GM18873 (cell line): ENCODE data around the gene POU4F1.
"Not testable (repeated sequence)": the region's sequence is repeated elsewhere in the genome, so short reads cannot be mapped to it uniquely, and the experiment has no call there.

Experiments
- ATAC-seq: cut with Tn5 transposase; IDR thresholded peaks from one replicate; pipeline ENCODE4 v1.9.1; 2021; ENCODE audit warnings: mild to moderate bottlenecking, moderate library complexity, moderate number of reproducible peaks; ENCODE audit not compliant: unreplicated experiment, low FRiP score

POU4F1 gene, protein sequence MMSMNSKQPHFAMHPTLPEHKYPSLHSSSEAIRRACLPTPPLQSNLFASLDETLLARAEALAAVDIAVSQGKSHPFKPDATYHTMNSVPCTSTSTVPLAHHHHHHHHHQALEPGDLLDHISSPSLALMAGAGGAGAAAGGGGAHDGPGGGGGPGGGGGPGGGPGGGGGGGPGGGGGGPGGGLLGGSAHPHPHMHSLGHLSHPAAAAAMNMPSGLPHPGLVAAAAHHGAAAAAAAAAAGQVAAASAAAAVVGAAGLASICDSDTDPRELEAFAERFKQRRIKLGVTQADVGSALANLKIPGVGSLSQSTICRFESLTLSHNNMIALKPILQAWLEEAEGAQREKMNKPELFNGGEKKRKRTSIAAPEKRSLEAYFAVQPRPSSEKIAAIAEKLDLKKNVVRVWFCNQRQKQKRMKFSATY

DNA sequence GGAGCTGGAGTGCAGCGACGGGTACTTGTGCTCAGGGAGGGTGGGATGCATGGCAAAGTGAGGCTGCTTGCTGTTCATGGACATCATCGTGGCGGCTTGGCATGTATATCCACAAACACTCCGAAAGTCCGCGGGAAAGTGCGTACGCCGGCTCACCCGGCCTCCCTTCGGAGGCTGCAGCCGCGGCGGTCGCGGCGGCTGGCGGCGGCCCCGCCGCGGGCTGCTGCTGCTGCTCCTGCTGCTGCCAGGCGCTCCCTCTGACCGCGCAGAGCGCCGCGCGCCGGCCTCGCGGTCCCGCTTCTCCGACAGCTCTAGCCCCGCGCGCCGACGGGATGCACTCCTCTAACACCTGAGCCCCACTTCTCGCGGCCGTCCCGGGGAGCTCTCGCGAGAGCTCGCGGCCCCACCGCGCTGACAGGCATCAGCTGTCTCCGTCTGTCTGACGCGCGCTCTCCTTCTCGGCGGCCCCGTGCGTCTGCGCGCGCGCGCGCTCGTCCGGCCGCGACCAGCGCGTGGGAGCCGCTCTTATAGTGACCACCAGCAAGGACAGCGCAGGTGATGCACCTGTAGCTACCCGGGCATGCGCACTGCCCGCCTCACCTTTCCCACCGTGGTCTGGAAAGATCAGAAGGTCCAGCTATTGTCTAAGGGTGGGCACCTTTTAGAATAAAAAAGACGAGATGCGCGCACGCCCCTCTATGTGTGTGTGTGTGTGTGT, at the start of gene POU4F1:
Gene POU4F1, minus strand, starts transcription at position 313 of the 718 bp plus-strand sequence. Its CDS starts 226 bp downstream, at position 87.
- ATAC-seq, result peak; percentile 75

DNA sequence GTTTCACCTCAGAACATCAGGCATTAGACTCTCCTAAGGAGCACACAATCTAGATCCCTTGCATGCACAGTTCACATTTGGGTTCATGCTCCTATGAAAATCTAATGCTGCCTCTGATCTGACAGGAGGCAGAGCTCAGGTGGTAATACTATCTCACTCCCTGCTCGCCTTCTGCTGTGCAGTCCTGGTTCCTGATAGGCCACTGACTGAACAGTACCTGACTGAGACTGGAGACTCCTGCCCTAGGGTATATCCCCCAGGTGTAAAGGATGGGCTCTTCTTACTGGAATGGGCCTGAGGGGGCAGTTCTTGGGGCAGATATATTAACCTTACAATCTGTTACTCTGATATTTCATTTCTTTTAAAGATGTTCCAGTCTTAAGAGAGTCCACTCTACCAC, 49.3 kb upstream of the POU4F1 start:
- no peak for ATAC-seq

DNA sequence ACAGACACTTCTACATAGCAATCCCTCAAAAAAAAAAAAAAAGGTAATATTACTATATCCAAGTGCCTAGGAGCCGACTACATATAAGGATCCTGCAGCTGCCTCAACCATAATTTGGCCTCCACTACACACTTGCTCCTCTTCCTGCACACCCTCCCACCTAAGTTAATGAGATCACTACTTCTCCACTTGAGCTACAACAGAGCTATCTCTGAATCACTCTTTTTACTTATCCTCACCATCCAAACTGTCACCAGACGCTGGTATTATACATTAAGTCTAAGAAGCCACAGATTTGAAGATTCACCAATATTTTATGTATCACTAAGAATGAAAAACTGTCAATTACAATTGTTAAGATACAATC, 47.3 kb upstream of the POU4F1 start:
- ATAC-seq, result no peak

DNA sequence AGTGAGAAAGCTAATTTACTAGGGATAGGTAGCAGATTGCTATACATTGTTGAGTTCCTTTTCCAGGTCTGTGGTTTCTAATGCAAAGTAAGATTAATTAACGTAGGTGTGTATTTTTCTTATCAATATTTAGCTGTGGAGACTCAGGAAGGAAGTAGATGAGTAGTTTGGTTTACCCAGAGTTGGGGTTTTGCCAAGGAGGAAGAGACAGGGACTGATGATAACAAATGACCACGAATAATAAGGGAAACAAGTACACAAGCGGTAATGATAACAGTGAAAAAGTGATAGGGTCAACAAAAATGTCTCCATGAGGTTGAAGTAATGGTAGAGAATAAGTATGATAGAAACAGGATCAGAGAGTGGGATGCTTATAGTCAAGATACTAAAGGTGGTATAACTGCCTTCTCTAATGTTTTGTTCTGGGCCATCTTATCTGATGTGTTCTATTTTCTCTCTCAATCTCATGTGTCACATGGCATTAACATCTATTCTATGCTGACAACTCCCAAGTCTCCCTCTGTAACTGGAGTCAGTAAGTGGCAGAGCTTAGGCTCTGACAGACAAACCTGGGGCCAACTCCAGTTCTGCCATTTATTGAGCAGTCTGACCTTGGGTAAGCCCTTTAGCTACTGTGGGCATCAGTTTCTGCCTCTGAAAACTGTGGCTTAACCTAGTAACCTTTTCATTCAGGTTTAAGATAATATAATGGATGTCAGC, 46.8 kb upstream of the POU4F1 start:
- ATAC-seq, result no peak

DNA sequence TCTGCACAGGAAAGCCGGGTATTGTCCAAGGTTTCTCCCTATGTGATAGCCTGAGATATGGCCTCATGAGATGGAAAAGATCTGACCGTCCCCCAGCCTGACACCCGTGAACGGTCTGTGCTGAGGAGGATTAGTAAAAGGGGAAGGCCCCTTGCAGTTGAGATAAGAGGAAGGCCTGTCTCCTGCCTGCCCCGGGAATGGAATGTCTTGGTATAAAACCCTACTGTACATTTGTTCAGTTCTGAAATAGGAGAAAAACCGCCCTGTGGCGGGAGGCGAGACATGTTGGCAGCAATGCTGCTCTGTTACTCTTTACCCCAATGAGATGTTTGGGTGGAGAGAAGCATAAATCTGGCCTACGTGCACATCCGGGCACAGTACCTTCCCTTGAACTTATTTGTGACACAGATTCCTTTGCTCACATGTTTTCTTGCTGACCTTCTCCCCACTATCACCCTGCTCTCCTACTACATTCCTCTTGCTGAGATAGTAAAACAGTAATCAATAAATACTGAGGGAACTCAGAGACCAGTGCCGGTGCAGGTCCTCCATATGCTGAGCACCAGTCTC, 43.8 kb upstream of the POU4F1 start:
- ATAC-seq, result not testable (repeated sequence)

DNA sequence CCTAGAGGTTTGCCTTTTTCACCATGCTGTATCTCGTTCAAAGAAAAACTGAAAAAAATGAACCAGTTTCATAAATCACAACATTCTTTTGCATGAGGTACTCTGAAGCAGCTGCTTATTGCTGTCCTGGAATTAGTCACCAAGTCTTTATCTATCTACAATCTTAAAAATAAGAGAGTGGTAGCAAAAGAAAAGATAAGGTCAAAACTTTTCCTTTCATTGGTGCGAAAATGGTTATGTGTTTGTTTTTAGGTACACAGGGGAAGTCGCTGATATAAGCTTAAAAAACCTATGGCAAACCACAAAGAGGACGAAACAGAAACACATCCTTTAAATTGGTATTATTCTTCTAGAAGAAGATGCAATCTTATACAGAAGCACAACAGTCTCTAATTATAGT, 34.9 kb upstream of the POU4F1 start:
- no peak for ATAC-seq

DNA sequence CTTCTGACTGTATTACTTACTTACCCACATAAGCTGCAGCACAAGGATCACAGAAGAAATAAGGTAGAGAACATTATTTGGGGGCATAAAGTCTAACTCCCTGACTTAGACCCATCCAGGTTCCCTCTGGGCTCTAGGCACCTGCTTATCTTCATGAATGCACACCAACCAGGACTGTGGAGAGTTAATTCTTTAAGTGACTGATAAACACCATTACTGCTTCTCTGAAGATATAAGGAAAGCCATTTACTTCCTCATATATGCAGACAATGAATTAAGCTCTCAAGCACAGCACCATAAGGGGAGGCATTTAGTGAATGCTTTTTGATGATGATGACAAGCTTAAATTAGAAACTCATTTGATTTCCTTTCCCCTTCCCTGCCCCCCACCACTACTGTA, 33.1 kb upstream of the POU4F1 start:
- no peak for ATAC-seq

DNA sequence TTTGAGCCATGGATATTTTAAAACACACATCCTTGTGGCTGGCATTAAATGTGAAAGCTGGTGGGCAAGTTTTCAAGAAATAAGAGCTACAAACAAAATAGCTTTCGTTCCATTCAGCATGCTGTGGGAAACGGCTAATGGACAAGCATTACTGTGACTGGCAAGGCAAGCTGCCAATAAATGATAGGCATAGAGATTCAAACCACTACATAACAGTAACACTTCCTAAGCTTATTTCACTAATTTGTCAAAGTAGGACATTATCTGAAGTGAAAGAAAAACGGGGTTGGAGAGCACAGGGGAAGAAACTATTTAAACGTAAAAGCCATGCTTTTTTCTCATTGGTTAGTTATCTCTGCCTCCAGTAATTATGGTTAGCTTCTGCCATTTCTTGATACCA, 29.6 kb upstream of the POU4F1 start:
- no peak for ATAC-seq

DNA sequence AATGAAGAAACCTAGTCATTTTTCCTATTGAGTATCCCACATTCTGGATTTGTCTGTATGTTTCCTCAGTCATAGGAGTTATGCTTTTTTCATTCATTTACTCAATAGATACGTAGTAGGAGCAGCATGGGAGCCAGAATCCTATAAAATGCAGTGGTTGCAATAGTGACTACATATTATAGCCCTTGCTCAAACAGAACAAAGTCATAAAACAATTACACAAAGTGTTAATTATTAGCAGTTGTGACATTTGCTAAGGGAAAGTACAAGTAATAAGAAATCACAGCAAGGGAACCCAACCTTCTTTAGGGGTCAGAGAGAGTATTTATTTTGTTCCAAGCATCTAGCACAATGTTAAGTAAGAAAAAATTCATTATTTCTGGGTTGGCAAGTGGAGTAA, 27.7 kb upstream of the POU4F1 start:
- no peak for ATAC-seq

DNA sequence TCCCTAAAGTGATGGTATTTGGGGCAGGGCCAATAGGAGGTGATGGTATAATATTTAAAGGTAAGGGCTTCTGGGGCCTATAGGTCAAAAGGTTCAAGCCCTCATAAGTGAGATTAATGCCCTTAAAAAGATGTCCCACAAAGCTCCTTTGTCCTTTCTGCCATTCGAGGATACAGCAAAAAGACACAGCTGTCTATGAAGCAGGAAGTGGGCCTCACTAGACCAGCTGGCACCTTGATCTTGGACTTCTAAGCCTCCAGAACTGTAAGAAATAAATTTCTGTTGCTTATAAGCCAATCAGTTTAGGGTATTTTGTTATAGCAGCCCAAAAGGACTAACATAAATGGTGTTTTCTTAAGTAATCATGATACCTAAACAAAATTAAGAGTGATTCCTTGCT, 27.2 kb upstream of the POU4F1 start:
- ATAC-seq, result no peak

DNA sequence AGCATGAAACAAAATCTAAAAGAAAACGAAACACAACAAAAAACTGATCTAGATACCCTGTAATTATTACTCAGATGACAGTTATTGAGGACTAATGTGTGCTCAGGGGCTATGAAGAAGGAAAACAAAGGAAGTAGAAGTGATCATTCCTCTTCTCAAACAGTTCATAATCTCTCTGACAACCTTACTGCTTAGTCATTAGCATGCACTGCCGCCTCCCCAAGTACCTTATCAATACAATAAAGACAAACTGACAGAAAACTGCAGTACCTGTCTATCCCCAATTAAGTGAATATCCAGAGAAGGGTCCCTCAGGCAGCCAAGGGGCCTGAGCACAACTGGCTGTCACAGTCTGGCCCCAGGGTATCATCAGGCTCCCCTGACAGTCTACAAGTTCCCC, 22.0 kb upstream of the POU4F1 start:
- ATAC-seq, result no peak

DNA sequence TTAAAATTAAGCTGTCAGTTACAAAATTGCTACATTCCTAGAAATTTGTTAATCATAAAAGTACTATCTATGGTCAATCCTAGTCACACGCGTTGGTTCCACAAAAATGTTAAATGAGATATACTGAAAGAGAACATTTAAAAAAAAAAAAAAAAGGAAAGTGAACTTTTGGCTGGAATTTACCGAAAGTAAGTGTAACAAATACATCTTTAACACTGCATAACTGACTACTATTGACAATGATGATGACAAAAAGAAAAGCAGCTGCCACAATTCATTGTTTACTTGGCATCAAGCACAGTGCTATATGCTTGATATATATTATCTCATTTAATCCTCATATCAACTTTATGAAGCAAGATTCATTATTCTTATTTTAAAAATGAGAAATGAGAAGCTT, 19.8 kb upstream of the POU4F1 start:
- no peak for ATAC-seq

DNA sequence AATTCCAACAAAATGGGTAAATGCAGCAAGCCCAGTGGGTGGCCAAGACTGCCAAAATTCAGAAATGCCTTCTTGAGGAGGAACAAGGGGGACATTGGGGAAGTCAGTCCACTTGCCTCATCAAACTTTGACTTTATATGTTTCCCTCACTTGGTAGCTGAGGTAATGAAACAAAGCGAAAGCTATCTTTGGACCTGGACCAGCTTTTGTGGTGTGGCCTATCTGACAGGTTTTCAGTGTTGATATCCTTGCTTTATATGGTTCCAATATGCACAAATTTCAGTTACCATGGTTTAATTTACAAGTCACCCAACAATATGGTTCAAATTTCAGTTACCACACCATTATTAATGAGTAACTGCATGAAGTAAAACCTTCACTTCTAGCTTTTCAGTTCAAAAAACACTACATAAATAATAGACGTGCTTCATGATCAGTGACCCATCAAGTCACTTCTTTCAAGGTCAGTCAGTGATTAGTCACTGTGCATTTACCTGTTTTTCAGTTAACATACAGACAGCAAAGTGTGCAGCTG, 17.7 kb upstream of the POU4F1 start:
- ATAC-seq, result no peak

DNA sequence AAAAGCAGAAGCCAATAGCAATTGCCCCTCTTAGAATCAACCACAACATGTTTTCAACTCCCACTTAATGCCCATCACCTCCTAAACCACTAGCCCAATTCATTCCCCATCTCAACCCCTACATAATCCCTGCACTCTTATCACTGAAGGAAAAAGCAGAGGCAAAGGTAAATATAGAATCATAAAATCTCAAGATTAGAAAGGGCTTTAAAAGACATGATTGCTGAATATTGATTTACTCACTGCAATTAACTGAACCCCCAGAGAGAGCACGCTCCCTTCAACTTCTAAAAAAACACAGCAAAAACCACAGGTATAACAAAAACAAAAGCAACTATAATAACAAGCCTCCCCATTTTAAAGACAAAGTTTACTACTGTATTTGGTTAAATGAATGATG, 15.1 kb upstream of the POU4F1 start:
- no peak for ATAC-seq

DNA sequence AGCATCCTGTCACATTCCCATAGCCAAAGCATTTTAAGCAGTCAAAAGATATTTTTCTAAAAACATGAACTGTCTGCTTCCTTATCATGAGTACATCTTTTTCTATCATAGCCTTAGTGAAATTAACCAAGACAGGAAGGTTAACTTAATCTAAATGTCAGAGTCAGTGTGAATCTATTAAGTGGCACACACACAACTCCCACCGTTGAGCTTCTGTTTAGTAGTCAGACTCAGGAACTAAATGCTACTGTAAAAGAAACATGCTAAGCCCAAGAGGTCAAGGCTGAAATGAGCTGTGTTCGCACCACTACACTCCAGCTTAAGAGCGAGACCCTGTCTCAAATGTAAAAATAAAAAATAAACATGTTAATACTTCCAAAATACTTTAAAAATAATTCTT, 7.7 kb upstream of the POU4F1 start:
- no peak for ATAC-seq

DNA sequence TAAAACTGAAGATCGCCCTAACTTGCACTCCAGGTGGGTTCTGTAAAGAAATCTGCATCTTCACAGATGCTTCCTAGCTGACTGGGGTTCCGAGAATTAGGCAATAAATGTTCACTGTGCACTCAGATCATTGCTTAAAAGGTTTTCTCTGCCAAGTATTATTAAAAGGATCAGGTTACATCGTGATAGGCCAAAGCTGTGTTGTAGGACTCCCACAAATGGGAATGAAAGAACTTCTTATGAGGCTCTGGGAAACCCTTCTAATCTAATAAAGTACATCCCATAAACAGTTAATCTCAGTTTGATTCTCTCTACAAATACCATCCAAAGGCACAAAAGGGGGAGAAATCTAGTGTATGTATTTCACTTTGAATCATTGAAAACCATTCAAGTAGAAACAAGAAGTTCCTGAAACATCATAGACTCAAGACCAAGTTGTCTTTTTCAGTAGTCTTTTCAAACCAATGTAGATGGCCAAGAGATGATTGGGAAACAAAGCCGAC, 7.1 kb upstream of the POU4F1 start:
- ATAC-seq, result no peak

DNA sequence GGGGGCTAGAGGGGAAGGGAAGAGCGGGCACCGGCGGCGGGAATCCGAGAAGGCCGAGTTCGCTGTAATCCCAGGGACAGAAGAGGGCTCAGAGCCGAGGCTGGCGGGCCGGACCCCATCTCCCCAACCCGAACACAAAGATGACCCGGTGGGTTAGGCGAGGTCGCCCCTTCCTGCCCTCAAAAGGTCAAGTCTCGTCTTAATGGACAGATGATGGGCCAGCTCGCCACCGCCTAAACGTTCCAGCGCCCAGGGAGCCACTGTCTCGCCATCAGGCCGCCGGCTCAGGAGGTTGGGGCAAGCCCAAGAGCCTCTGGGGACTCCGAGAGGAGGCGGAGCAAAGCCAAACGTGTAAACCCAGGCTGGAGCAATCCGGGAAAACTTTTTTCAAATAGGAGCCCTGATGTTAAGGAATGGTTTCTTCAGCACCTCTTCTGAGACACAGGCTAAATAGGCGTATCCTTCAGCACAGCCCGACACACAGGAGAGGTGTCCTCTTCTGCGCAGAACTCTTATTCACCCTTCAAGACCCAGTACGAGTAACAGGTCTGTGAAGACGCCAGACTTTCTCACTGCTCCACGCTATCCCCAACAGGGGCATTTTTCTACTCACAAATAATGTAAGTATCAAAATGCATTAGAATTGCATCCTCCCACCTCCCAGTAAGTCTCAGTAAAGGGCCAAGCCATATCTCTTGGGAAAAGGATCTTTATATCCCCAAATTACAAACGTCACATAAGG, 6.3 kb upstream of the POU4F1 start:
- ATAC-seq, result no peak

DNA sequence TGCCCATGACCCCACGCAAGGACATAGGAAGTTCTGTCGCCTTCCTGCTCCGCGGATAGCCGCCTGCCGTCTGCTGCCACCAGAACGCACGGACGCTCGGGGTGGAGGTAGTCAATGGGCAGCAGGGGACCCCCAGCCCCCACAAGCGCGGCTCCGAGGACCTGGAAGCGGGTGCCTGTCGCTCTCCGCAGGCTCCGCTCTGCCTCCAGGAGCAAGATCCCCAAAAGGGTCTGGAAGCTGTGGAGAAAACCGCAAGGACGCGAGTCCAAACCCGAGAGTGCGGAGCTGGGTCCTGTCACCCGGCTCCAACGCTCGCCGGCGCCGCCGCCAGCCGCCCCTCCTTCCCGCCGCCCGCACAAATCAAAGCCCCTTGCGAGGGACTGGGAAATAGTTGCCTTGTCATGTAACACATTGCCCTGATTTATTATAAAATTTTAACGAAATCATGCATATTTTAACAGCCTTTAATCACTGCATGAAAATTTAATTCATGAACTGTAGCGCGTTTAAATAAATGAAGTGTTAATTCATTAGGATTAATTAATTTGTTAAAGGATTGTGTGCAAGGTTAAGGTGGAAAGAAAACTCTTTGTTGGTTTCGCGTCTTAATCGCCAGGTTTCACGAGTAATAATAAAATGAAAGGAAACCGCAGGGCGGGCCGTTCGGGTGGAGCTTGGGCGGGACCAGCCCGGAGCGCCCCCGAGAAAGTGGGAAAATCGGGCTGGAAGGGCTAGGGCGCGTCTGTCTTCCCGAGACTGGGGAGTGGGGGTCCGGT, 5.5 kb upstream of the POU4F1 start:
- no peak for ATAC-seq

DNA sequence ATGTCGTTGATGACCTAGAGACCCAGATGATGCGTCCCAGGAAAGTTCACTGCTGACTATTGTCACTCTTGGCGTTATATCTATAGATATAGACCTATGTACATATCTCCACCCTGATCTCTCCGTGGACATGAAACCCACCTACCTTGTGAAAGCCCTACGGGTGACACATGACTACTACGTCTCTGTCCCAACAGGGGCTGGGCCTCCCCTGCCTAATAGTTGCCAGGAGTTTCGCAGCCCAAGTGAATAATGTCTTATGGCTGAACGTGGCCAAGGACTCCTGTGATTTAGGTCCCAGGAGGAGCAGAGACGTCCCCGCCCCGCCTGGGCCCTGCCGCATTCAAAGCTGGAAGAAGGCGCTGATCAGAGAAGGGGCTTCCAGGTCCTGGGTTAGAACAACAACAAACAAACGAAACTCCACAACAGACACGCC, 4.9 kb upstream of the POU4F1 start:
- ATAC-seq, result no peak
